ENCODE measurements around the gene NAA20. TPM values are rescaled to one million over a fixed set of nuclear protein-coding genes. Genes with fewer than 3 reads are reported as not detected.

NAA20 gene
- total RNA-seq, 4 donors from 2014 or later = 18.1 to 27.2 (median 20.8) TPM

DNA sequence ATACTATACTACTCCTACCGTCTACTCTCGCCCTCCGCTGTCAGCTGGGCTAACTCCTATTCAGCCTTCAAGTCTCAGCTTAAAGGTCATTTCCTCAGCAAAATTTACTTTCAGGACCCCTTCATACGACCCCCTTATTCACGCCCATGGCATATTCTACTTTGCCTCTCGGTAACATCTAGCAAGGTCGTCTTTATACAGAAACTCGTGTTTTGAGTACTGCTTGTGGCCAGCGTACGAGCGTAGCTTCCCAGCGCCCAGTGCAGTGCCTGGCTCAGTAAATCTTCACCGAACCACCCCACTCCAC is 34.6 kb downstream of the NAA20 start:
- Histone ChIP-seq H3K36me3 (peaks cover 0 to 37% (median 21%) of the 10 kb centered on the region in 3 donors), H3K4me3 (peak overlapping the region; percentile 46 to 100 (median 77)), H3K27ac (peak overlapping the region; percentile 2 to 92 (median 87)), H3K9me3 (no peaks in the 10 kb centered on the region), H3K4me1 (peaks cover 0 to 27% (median 11%) of the 10 kb centered on the region in 4 donors), H3K27me3 (no peaks in the 10 kb centered on the region)
- no peak for DNase-seq (ENCODE audit: low spot score in 2 of 2)
- 2 to 3% methylated on average over 13 of the region's 13 CpGs for whole genome bisulfite sequencing, 2 donors
- TF ChIP-seq, protein P1, sequence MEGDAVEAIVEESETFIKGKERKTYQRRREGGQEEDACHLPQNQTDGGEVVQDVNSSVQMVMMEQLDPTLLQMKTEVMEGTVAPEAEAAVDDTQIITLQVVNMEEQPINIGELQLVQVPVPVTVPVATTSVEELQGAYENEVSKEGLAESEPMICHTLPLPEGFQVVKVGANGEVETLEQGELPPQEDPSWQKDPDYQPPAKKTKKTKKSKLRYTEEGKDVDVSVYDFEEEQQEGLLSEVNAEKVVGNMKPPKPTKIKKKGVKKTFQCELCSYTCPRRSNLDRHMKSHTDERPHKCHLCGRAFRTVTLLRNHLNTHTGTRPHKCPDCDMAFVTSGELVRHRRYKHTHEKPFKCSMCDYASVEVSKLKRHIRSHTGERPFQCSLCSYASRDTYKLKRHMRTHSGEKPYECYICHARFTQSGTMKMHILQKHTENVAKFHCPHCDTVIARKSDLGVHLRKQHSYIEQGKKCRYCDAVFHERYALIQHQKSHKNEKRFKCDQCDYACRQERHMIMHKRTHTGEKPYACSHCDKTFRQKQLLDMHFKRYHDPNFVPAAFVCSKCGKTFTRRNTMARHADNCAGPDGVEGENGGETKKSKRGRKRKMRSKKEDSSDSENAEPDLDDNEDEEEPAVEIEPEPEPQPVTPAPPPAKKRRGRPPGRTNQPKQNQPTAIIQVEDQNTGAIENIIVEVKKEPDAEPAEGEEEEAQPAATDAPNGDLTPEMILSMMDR (IDR thresholded peaks at IDR 0.05) = no peak
- TF ChIP-seq POLR2A (IDR thresholded peaks at IDR 0.05) (no peak), EP300 (IDR thresholded peaks at IDR 0.05) (no peak)

DNA sequence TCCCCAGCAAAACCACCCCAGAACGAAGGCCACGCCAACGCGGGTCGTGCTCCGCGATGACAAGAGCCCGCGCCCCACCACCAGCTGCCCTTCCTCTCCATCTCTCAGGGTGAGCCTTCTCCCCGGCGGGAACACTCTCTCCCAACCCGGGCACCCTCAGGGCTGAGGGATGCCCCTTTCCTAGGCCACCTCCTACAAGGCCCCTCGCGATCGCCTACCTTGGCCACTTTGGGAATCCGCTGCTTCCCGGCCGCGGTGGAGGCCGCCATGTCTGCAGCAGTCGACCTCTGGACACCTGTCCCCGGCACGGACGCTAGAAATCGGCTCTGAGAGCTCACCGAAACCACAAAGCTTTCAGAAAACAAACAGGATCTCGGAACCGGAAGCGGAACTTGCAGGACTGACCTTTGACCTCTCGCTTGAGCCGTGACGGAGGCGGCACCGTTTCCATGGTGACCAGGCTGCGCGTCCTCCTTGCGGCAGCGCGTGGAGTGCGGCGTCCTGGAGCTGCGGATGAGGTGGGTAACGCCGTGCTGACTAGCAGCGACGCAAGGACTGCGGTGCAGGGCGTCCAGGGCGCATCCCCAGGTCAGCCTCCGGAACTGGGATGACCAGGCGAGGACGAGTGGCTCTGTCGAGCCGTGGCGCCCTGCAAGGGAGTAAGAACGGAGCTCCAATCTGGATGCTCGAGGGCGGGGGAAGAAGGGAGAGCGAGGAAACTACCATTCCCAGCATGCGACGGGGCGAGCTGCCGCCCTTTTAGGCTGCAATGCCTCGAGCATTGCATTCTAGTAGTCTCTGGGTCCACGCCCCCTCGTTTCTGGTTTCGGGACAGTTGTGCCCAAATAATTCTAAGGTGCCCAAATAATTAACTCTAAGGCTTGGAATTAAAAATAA is 35.2 kb downstream of the NAA20 start, which contains the start of the genes CFAP61 and CRNKL1:
Gene CFAP61, plus strand, starts transcription at position 459 of the 897 bp plus-strand sequence. CDS start 4,122 bp downstream, outside the sequence.
Gene CRNKL1, minus strand, starts transcription at position 393 of the 897 bp plus-strand sequence. Its CDS starts 124 bp downstream, at position 269.
- Histone ChIP-seq H3K27me3 (no peaks in the 10 kb centered on the region), H3K4me1 (peaks cover 0 to 27% (median 11%) of the 10 kb centered on the region in 4 donors), H3K4me3 (peak within 1 kb of the TSS; percentile 46 to 100 (median 77)), H3K36me3 (peaks cover 0 to 31% (median 18%) of the 10 kb centered on the region in 3 donors), H3K27ac (peak within 1 kb of the TSS; percentile 2 to 92 (median 87)), H3K9me3 (no peaks in the 10 kb centered on the region)
- peak; percentile 91 to 97 for DNase-seq (ENCODE audit: low spot score in 2 of 2)
- TF ChIP-seq POLR2A (IDR thresholded peaks at IDR 0.05) = peak in 1 of 2 donors; percentile 17
- TF ChIP-seq, protein P1 (IDR thresholded peaks at IDR 0.05) = peak in 2 of 5 experiments; percentile 59 to 68
- TF ChIP-seq EP300 (IDR thresholded peaks at IDR 0.05) = peak; percentile 60 to 83
- 0% methylated on average over 38 to 66 of the region's 67 CpGs for WGBS, 2 donors

DNA sequence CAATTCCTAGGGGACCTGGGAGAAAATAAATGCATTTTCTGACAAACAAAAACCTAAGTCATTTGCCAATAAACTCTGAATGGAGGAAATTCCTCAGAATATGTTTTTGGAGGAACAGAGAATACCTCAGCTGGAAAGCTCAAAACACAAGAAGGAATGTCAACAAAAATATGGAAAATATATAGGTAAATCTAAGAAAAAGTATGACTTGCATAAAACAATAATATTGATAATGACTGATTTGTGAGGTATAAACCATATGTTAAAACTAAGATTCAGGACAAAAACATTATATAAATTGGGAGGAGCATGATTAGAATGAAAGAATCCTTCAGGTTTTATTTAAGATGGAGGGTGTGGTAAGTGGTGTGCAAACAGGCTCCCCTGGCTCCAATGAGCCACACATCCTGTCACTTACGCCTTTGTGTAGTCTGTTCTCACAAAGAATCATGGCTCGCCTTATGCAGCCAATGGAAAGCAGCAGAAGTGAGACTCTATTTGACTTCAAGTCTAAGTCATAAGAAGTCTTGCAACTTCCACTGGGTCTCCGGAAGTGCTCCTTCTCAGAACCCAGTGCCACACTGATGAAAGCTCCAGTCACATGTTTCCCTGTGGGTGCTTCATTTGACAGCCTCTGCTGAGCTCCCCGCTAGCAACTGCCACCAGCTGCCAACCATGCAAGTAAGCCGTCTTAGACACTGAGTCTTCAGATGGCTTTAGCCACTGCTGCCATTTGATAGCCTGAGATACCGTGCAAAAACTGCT is 43.3 kb downstream of the NAA20 start:
- Histone ChIP-seq H3K4me3 (no peak overlapping the region), H3K27me3 (peaks cover 0 to 3% of the 10 kb centered on the region in 2 donors), H3K9me3 (no peaks in the 10 kb centered on the region), H3K27ac (no peak overlapping the region), H3K36me3 (no peaks in the 10 kb centered on the region), H3K4me1 (no peaks in the 10 kb centered on the region)
- WGBS, 2 donors = 84 to 88% methylated on average over 6 of the region's 6 CpGs
- TF ChIP-seq POLR2A (IDR thresholded peaks at IDR 0.05) (no peak), EP300 (IDR thresholded peaks at IDR 0.05) (no peak)
- TF ChIP-seq, protein P1 (IDR thresholded peaks at IDR 0.05) = no peak
- no peak for DNase-seq (ENCODE audit: low spot score in 2 of 2)

DNA sequence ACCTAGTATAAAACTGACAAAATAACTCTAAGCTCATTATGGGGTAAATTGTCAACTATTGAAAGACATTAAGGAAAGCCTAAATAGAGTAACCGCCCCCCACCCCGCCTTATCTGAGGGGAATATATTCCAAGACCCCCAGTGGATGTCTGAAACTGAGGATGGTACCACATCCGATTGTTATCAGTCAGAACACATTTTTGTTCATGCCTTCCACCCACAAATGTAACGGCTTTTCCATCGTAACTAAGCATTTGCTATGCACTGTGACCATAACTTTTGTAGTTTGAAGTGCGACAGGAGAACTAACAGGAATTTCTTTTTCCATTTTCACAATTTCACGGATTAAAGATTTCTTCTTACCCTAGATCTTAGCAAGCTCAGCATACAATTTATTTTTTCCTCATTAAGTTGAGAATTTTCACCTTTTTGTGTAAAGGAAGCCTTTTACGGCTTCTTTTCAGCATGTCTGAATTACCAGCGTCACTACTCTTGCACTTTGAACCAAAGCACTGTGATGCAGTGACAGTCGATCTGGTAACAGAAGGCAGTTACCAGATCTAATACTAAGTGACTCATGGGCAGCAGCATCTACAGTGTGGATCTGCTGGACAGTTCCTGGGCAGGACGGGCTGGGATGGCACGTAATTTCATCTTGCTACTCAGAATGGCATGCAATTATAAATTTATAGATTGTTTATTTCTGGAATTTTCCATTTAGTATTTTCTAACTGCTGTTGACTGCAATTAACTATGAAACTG is 47.0 kb downstream of the NAA20 start:
- H3K4me3 ChIP-seq = no peak overlapping the region

More for the DNA sequence above, 47.0 kb downstream of the NAA20 start:
- no peaks in the 10 kb centered on the region for H3K9me3 ChIP-seq
- H3K4me1 ChIP-seq = no peaks in the 10 kb centered on the region
- no peak for TF ChIP-seq POLR2A (IDR thresholded peaks at IDR 0.05)
- TF ChIP-seq EP300 (IDR thresholded peaks at IDR 0.05) = no peak
- TF ChIP-seq, protein P1 (IDR thresholded peaks at IDR 0.05) = no peak
- DNase-seq (ENCODE audit: low spot score in 2 of 2) = no peak
- H3K27ac ChIP-seq = no peak overlapping the region
- WGBS, 2 donors = 74 to 78% methylated on average over 12 of the region's 12 CpGs
- H3K36me3 ChIP-seq = no peaks in the 10 kb centered on the region
- H3K27me3 ChIP-seq = no peaks in the 10 kb centered on the region

Measured in tibial nerve (tissue), 4 donors.